ENCODE results near the gene C3orf20.

- TF ChIP-seq CTCF (IDR thresholded peaks at IDR 0.05): no peak
- no peak for TF ChIP-seq POLR2A (IDR thresholded peaks at IDR 0.05; ENCODE audit: low read depth)
- TF ChIP-seq POLR2AphosphoS5 (IDR thresholded peaks at IDR 0.05): no peak
Measured at GRCh38 chr3:14797731-14798130, 122.8 kb downstream of the C3orf20 start.
